Esophagus muscularis mucosa (tissue), 3 donors: Measurements from ENCODE around the gene MME.

ENCODE experiments used
- CTCF ChIP-seq, 3 experiments: fragments of 200-600 bp in 2 of 3; fragments of 450-650 bp in 1 of 3; sonication (generic) in 2 of 3; IDR thresholded peaks; one replicate each; pipeline ENCODE4 v1.5.1; 2017 to 2019; ENCODE audit warnings: antibody characterized with exemption in 3 of 3, mild to moderate bottlenecking in 2 of 3, moderate library complexity in 1 of 3
- EP300 ChIP-seq: sonication (generic); formaldehyde crosslinking; IDR thresholded peaks from one replicate; pipeline ENCODE4 v1.6.1; 2017; ENCODE audit warnings: antibody characterized with exemption

- TF ChIP-seq CTCF (IDR thresholded peaks at IDR 0.05) (no peak), EP300 (no peak)
These were observed 152.5 kb downstream of the MME start for GRCh38 chr3:155232605-155233004.
